GM12878 (cell line): ENCODE measurements around the gene DDX10. TPM values are rescaled to one million over a fixed set of nuclear protein-coding genes. Genes with fewer than 3 reads are reported as not detected.

Source experiments
- ATAC-seq: fragments of 200-7000 bp; cut with Tn5 transposase; 3 replicates; pipeline ENCODE4 v1.9.1; 2020; ENCODE audit warnings: mild to moderate bottlenecking, moderate library complexity
- BruUV-seq: library from RNA; stranded (reverse); fragments of 400-500 nt; replicated peaks from 2 replicates; lab custom pipeline; 2021; lab: Mats Ljungman, UMichigan
- CTCF ChIA-PET: fragments of 300-600 bp; sonication (Branson Sonifier 250); formaldehyde crosslinking; extraction: SDS; loops from one replicate; lab custom pipeline; 2021; ENCODE audit warnings: inconsistent platforms; lab: Yijun Ruan, JAX
- POLR2A ChIA-PET: fragments of 350-600 bp; formaldehyde crosslinking; extraction: SDS; loops from one replicate; lab custom pipeline; 2021; ENCODE audit warnings: inconsistent platforms; lab: Charles Lee
- RAD21 ChIA-PET: fragments of 300-600 bp; sonication (Branson Sonifier 250); formaldehyde crosslinking; loops from one replicate; lab custom pipeline; 2023; ENCODE audit warnings: antibody characterized with exemption; ENCODE audit not compliant: unreplicated experiment; lab: Charles Lee
- SMC1A ChIA-PET: fragments of 300-600 bp; sonication (Branson Sonifier 250); formaldehyde crosslinking; loops from one replicate; lab custom pipeline; 2023; ENCODE audit not compliant: unreplicated experiment, uncharacterized antibody; lab: Charles Lee
- DNase-seq: peaks from one replicate; pipeline ENCODE4 v3.0.0-alpha.2; 2011; ENCODE audit warnings: low read depth, low spot score
- FAIRE-seq: peaks from 3 replicates; lab custom pipeline; 2011; peaks lifted over from hg19 to GRCh38; lab: Jason Lieb, UNC
- H2AFZ ChIP-seq: 2 replicates; pipeline ENCODE4 v1.6.0; 2011; ENCODE audit warnings: low read depth, low read length, control low read depth; ENCODE audit not compliant: control insufficient read depth
- H3K27ac ChIP-seq: 2 replicates; pipeline ENCODE4 v1.5.1; 2011; ENCODE audit warnings: control low read depth; ENCODE audit not compliant: control insufficient read depth, insufficient read depth
- H3K27me3 ChIP-seq, 2 experiments: replicated peaks in 1 of 2; 2 replicates each; pipeline versions ENCODE4 v1.6.0 to v1.6.1; 2011; ENCODE audit warnings: low read length in 1 of 2; ENCODE audit not compliant: control insufficient read depth in 2 of 2, insufficient read depth in 2 of 2
- H3K36me3 ChIP-seq, 2 experiments: 2 replicates each; pipeline ENCODE4 v1.5.1; 2011; ENCODE audit warnings: low read length in 1 of 2; ENCODE audit not compliant: control insufficient read depth in 2 of 2, insufficient read depth in 2 of 2
- H3K4me1 ChIP-seq: 2 replicates; pipeline ENCODE4 v1.6.1; 2011; ENCODE audit warnings: mild to moderate bottlenecking, low read length, moderate library complexity, mixed read lengths; ENCODE audit not compliant: control insufficient read depth, insufficient read depth
- H3K4me2 ChIP-seq: 2 replicates; pipeline ENCODE4 v1.6.0; 2011; ENCODE audit warnings: control low read depth; ENCODE audit not compliant: control insufficient read depth, insufficient read depth
- H3K4me3 ChIP-seq: fragments of 200-600 bp; sonication (generic); 2 replicates; pipeline ENCODE4 v1.5.1; 2016
- H3K79me2 ChIP-seq: 2 replicates; pipeline ENCODE4 v1.6.0; 2011; ENCODE audit warnings: low read length; ENCODE audit not compliant: control insufficient read depth, insufficient read depth
- H3K9ac ChIP-seq: 2 replicates; pipeline ENCODE4 v1.8.0; 2011; ENCODE audit warnings: low read length, control low read depth, mixed read lengths; ENCODE audit not compliant: control insufficient read depth, insufficient read depth
- H3K9me3 ChIP-seq: replicated peaks from 3 replicates; pipeline ENCODE4 v1.5.1; 2011; ENCODE audit warnings: mild to moderate bottlenecking, low read length; ENCODE audit not compliant: control insufficient read depth, insufficient read depth
- H4K20me1 ChIP-seq: 2 replicates; pipeline ENCODE4 v1.6.0; 2011; ENCODE audit not compliant: control insufficient read depth, insufficient read depth
- ATF3 ChIP-seq: IDR thresholded peaks from 2 replicates; pipeline ENCODE4 v1.6.1; 2011; ENCODE audit warnings: low read depth, mild to moderate bottlenecking, low read length, moderate library complexity, borderline replicate concordance; ENCODE audit errors: extremely low read depth
- CEBPZ ChIP-seq: fragments of 150-350 bp; IDR thresholded peaks from 2 replicates; pipeline ENCODE4 v1.6.1; 2016; ENCODE audit warnings: low read depth, low read length
- HCFC1 ChIP-seq: fragments of 150-350 bp; IDR thresholded peaks from 2 replicates; pipeline ENCODE4 v1.6.1; 2014; ENCODE audit warnings: low read length
- RBBP5 ChIP-seq: fragments of 200-600 bp; sonication (generic); conservative IDR thresholded peaks from 2 replicates; pipeline ENCODE4 v1.6.1; 2016
- RELA ChIP-seq: fragments of 450-650 bp; IDR thresholded peaks from 2 replicates; pipeline ENCODE4 v1.8.0; 2014; ENCODE audit warnings: borderline replicate concordance; ENCODE audit not compliant: partially characterized antibody
- SMAD1 ChIP-seq: fragments of 450-650 bp; IDR thresholded peaks from 2 replicates; pipeline ENCODE4 v1.6.1; 2018; ENCODE audit warnings: mild to moderate bottlenecking, low read depth; ENCODE audit not compliant: partially characterized antibody
- SMAD5 ChIP-seq: IDR thresholded peaks from 2 replicates; pipeline ENCODE4 v1.6.1; 2016; ENCODE audit warnings: antibody characterized with exemption, low read depth
- ZBTB33 ChIP-seq: fragments of 450-650 bp; IDR thresholded peaks from 2 replicates; pipeline ENCODE4 v1.6.1; 2017; ENCODE audit warnings: mild to moderate bottlenecking
- WGBS: methylation state at CpG from one replicate; pipeline ENCODE4 v1.1.6; 2016; ENCODE audit warnings: low lambda C conversion rate; ENCODE audit not compliant: insufficient replicate concordance, insufficient coverage; ENCODE audit errors: missing lambda C conversion rate; 5-methylcytosine and 5-hydroxymethylcytosine counted together
- in situ Hi-C: fragments of 300-500 bp; cut with MboI; formaldehyde crosslinking; loops from 9 replicates; pipeline ENCODE4 v1.14.3; 2018; ENCODE audit warnings: mixed read lengths
- intact Hi-C: fragments of 100-400 bp; cut with micrococcal nuclease; formaldehyde crosslinking; loops from one replicate; pipeline ENCODE4 v1.14.2; 2022; ENCODE audit not compliant: unreplicated experiment
- polyA plus RNA-seq, 11 experiments: library from polyadenylated mRNA; depleted of rRNA in 4 of 11; unstranded in 6 of 11; stranded (reverse) in 5 of 11; fragments of >200 nt; fragmentation: Nextera tagmentation in 4 of 11; fragmentation: Illumina TruSeq in 1 of 11; extraction: Ambion mirVana in 4 of 11; extraction: Trizol in 1 of 11; gene quantifications; 1 replicate in 1 of 11; 2 replicates in 10 of 11; pipeline versions ENCODE4 v1.2.1 to v1.2.3, GENCODE V29; 2011 to 2016; ENCODE audit warnings: inconsistent platforms in 2 of 11, missing spikeins in 2 of 11, low read depth in 1 of 11
- total RNA-seq, 4 experiments: library from RNA; depleted of rRNA in 3 of 4; stranded (reverse); fragments of >200 nt in 3 of 4; fragmentation: Illumina TruSeq in 1 of 4; extraction: Trizol in 1 of 4; gene quantifications; 2 replicates each; pipeline versions ENCODE4 v1.2.1 to v1.2.3, GENCODE V29; 2013 to 2021

Gene DDX10
- total and polyA plus RNA-seq, 10 of the 15 experiments (the other 5 are each of a cell fraction or from before 2014, with no cell fraction given) = 20.9 to 51.5 (median 31.9) TPM

DNA sequence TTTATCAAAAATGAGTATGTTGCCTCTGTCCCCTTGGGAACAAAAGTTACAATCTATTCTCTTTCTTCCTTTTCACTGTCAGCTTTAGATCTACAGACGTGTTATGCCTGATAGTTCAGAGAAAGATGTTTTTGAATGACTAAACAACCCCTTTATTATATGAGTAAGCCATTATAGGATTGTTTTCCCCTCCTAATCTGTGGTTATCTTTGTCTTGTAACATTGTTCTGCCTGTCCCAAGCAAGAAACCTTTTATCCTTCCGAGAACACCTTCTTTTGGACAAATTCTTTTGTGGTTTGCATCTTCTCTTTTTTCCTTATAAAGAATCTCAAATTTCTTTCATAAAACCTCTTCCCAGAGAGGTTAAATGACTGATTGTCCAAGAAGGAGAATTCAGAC is 208.4 kb downstream of the DDX10 start:
- 75% methylated on average over 2 of the region's 2 CpGs for WGBS
- no peak for TF ChIP-seq SMAD5
- TF ChIP-seq RBBP5 = no peak
- no peak for TF ChIP-seq RELA
- TF ChIP-seq CEBPZ = no peak
- no peak for TF ChIP-seq ZBTB33
- TF ChIP-seq HCFC1 = no peak
- no peak for TF ChIP-seq SMAD1
- TF ChIP-seq ATF3 = no peak
- H3K9ac ChIP-seq = no peak overlapping the region
- no peaks in the 10 kb centered on the region for H3K36me3 ChIP-seq
- H3K27me3 ChIP-seq = no peaks in the 10 kb centered on the region
- no peak for FAIRE-seq
- in situ Hi-C loops (loop anchor here (5.0 kb wide), 1 partner anchor 176 kb away; no protein-coding TSS in a partner anchor), intact Hi-C loops (no loop called here)
- H3K9me3 ChIP-seq = no peaks in the 10 kb centered on the region
- H4K20me1 ChIP-seq = no peaks in the 10 kb centered on the region
- BruUV-seq = no TSS peak
- ChIA-PET SMC1A (interaction anchor here (1.6 kb wide), 1 partner anchor 18 kb away, joined by 5 read pairs; no protein-coding TSS in a partner anchor), POLR2A (no interaction called here), RAD21 (interaction anchor here (0.5 to 1.3 kb wide), 2 partner anchors 42 to 175 kb away, joined by 3 to 4 read pairs; no protein-coding TSS in a partner anchor), CTCF (interaction anchor here (6.3 kb wide), 1 partner anchor 175 kb away, joined by 50 read pairs; no protein-coding TSS in a partner anchor)
- no peak for ATAC-seq
- H3K79me2 ChIP-seq = no peaks in the 10 kb centered on the region
- DNase-seq = no peak
- no peak overlapping the region for H3K4me3 ChIP-seq
- no peak overlapping the region for H3K27ac ChIP-seq
- no peak overlapping the region for H2AFZ ChIP-seq
- no peak overlapping the region for H3K4me2 ChIP-seq
- H3K4me1 ChIP-seq = no peaks in the 10 kb centered on the region
